ENCODE measurements around the gene RAP1GDS1.
"Not testable (repeated sequence)": the region's sequence is repeated elsewhere in the genome, so short reads cannot be mapped to it uniquely, and the experiment has no call there.

Gene RAP1GDS1

DNA sequence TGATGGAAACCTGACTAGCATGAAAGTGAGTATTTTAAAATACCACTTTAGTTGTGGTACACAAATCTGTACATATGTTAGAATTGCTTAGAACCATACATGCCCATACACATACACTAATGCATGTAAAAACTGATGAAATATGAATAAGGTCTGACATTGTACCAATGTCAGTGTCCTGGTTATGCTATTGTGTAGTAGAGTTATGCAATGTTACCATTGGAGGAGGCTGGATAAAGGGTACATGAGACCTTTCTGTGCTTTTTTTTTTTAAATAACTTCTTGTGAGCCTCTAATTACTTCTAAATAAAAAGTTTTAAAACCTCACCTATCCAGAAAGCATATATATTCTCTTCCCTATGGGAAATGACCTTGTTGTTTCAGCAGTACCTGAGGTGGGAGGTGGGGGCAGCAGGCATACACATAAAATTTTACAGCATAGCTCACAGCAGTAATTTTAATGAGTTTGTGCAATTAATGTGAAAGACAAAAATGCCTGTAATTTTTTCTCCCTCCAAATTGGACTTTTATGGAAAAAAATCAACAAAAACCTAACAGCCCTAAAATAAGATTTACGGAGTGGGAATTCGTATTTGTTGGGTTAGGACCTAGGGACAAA, 97.6 kb downstream of the RAP1GDS1 start:
- DNase-seq = no peak

GRCh38 chr4:98359646-98360045, 98.5 kb downstream of the RAP1GDS1 start:
- DNase-seq = no peak

- no peak for DNase-seq
These were observed 102.2 kb downstream of the RAP1GDS1 start for GRCh38 chr4:98363431-98363830.

GRCh38 chr4:98366275-98366674, 105.1 kb downstream of the RAP1GDS1 start:
- DNase-seq = not testable (repeated sequence)

- not testable (repeated sequence) for DNase-seq
These were observed 106.8 kb downstream of the RAP1GDS1 start for GRCh38 chr4:98368000-98368399.

GRCh38 chr4:98369322-98369721, 108.1 kb downstream of the RAP1GDS1 start:
- no peak for DNase-seq

DNA sequence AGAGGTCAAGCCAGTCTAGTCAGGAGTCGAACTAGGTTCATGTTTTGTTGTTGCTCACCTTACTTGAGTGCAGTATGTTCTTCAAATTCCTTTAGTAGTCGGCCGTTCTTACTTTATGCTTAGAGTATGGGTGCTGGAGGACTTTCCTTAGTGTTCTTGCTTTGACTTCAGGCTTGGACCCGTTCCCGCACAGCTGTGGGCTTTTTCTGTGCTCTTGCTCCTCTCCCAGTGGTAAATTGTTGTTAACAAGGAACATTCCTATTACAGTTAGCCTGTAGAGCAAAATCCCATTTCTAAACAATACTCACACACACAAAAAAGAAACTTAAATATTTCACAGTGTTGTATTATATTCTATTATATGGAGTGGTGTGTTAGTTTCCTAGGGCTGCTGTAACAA, 113.5 kb downstream of the RAP1GDS1 start:
- no peak for DNase-seq

GRCh38 chr4:98377559-98377958, 116.4 kb downstream of the RAP1GDS1 start:
- no peak for DNase-seq

GRCh38 chr4:98381306-98381705, 120.1 kb downstream of the RAP1GDS1 start:
- DNase-seq = no peak

GRCh38 chr4:98383431-98384106, 122.4 kb downstream of the RAP1GDS1 start:
- DNase-seq = no peak

DNA sequence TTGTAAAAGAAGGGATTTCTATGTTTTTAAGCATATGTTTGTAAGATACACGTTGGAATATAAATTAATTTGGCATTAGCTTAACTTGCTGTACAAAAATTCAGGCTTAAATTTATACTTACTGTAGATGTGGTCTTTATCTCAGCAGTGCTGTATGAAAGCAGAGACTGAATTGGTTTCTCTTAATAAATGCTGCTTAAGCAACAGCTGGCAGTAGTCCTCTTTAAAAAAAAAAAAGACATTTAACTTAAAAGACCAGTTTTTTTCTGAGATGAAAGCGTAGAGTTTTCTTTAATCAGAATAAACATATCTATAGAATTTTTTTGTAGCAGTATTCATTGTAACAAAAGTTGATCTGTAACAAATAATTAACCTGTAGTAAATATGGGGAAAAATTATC, 124.6 kb downstream of the RAP1GDS1 start:
- no peak for DNase-seq

DNA sequence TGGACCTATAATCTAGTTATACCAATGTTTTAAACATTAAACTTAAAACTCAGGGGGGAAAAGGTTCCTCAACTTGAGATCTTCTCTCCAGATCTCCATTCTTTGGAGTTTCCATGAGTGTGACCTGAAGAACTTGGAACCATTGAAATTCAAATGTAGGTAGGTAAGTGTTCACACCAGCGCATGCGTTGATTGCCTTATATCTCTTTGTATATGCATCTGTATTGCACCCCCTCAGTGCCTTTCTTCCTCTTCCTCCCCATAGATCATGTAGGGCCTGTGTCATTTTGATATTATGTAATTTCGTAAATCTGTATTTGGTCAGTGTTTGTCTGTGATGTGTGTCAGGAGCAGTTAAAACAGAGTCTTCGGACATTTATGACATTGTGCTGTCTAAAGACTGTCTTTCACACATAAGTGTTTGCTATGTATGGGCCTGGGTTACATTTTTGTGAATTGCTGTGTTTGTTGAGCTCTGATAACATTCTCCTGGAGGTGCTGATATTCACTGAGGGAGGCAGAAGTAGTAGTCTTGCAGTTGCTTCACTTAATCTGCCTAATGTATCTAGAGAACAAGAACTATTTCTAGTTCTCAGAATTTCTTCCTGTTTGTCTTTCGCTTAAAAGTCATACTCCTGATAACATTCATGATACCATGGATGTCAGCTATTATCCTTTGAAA, 126.3 kb downstream of the RAP1GDS1 start:
- DNase-seq = peak; percentile 72

GRCh38 chr4:98394134-98394533, 132.9 kb downstream of the RAP1GDS1 start:
- DNase-seq = no peak

GRCh38 chr4:98399915-98400314, 138.7 kb downstream of the RAP1GDS1 start:
- no peak for DNase-seq

DNA sequence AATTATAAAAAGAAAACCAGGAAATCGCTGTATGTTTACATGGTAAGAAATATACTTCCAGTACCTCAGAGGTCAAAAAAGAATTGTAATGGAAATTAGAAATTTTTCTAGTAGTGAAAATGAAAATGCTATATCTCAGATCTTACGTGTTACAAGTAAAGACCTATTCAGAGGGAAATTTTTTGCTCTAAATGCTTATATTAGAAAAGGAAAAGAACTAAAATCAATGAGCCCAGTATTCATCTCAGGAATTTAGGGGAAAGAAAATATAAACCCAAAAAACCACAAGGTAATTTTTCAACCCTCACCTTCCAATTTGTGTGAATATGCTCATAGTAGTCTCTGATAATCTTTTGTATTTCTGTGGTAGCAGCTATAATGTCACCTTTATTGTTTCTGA, 145.6 kb downstream of the RAP1GDS1 start:
- no peak for DNase-seq

DNA sequence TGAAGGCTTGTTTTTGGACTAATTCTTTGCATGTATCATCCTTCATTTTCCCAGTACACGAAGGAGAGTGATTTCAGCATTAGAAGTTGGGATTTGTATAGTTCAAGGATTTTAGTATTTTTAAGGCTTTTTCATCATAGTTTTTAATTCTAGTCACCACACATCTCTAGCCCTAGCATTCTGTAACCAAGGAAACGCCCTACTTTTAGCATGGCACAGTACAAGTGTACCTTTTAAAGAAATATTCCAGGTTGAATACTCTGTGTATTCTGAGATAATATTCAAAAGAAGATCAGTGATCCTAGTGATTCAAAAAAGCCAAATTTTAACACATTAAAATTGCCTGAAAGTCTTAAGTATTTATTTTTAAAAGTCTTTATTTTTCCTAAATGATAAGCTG, 150.5 kb downstream of the RAP1GDS1 start:
- no peak for DNase-seq

DNA sequence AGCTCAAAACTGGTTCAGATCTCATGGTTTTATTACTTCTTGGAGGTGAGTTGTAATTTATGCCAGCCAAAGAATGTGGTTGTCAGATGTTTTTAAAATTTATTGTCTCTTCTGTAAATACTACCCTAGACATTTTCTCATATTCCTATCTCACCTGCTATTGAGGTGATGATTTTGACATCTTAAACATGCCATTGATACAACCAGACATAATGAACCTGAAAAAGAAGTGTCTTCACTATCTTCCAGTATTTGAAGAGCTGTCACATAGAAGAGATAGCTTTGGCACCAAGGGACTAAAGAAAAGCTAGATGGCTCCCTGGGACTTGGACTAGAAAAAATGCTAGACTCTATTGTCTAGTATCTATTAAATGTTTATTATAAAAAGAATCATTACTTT, 155.7 kb downstream of the RAP1GDS1 start:
- no peak for DNase-seq

DNA sequence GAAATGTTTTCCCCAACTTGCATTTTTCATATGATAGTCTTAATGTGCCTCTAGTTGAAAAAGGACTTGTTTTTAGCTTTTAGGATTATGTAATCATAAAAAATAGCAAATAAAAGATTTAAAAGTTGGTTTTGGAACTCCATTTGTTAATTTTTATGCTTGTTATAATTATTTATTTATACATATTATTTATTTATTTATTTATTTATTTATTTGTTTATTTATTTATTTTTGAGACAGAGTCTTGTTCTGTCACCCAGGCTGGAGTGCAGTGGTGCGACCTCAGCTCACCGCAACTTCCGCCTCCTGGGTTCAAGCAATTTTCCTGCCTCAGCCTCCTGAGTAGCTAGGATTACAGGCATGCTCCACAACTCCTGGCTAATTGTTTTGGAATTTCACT, 159.0 kb downstream of the RAP1GDS1 start:
- DNase-seq = not testable (repeated sequence)

DNA sequence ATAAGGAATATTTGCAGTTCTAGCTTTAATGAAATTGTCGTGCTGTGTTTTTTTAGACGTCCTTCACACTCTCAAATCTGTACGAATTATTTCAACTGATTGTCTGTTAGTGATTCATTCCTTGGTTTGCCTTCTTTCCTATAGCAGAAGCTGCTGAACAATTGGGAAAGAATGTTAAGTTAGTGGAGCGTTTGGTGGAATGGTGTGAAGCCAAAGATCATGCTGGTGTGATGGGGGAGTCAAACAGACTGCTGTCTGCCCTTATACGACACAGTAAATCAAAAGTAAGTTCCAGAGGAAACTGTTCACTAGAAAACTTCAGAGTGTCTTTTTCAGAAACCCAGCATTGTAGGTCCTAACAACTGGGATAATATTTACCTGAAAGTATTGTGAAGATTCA, 159.9 kb downstream of the RAP1GDS1 start:
- DNase-seq = no peak

- no peak for DNase-seq
These were observed 161.8 kb downstream of the RAP1GDS1 start for GRCh38 chr4:98423009-98423408.

DNA sequence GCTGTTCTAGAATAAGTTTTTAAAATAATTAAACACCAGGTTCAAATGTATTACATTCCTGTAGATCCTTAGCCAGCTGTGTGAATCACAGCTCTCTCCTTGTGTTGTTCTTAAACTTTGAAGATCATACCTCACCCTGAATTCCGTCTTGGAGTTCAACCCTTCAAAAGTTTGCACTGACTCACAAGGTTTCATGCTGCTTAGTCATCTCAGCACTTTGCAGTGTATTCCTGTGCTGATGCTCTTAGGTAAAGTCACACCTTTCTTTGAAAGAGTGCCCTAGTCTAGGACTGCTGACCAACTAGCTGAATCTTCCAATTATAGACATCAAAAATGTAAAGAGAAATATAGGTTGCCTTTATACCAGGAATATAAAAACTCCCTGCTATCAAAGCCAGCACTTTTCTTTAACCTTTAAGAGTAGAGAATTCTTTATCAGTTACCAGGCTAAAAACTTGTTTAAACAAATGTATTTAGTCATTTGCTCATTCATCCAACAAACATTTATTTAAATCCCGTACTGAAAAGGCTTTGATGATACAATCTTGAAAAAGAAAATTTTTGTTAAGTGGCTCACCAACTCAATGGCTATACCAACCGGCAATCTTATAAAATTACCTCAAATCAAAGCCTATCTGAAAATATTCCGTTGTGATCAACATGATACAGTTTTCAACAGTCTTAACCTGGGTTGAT, 169.7 kb downstream of the RAP1GDS1 start:
- DNase-seq = no peak

DNA sequence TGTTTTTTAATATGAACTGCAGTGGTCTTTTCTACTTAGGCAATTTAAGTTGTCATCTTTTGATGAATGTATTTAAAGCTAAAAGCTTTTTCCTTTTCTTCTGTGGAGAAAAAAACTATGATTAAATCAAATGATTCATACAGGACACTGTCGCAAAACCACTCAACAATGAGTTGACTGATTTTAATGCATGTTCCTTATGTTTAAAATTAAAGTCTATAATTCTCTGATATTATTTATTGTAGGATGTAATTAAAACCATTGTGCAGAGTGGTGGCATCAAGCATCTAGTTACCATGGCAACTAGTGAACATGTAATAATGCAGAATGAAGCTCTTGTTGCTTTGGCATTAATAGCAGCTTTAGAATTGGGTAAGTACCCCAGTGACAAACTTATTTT, 172.5 kb downstream of the RAP1GDS1 start:
- no peak for DNase-seq

- no peak for DNase-seq
These were observed 173.6 kb downstream of the RAP1GDS1 start for GRCh38 chr4:98434816-98435215.

DNA sequence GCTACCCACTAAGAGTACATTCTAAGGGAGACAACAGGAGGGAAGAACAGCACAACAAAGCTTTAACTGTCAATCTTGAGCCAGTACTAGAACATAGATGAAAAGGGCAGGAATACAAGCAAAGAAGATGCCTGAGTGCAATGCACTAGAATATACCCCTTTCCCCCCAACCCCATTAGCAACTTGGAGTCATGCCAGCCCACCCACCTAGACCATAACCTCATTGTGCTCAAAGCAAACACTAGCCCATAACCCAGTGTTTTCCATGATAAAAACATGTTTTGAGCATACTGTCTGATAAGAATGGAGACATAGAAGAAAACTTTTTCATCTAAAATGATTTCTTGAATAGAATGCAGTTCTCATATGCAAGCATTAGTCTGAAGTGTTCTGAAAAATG, 183.2 kb downstream of the RAP1GDS1 start:
- DNase-seq = no peak

Measured in hematopoietic multipotent progenitor cell treated with erythropoietin and hydrocortisone succinate and interleukin-3 and kit ligand, for 6 days (in vitro differentiated cells).